Measurements from ENCODE around the gene TASL. TPM values are rescaled to one million over a fixed set of nuclear protein-coding genes. Genes with fewer than 3 reads are reported as not detected.
"Not testable (repeated sequence)": the region's sequence is repeated elsewhere in the genome, so short reads cannot be mapped to it uniquely, and the experiment has no call there.

TASL gene, protein sequence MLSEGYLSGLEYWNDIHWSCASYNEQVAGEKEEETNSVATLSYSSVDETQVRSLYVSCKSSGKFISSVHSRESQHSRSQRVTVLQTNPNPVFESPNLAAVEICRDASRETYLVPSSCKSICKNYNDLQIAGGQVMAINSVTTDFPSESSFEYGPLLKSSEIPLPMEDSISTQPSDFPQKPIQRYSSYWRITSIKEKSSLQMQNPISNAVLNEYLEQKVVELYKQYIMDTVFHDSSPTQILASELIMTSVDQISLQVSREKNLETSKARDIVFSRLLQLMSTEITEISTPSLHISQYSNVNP
- not detected in 2 replicates for total RNA-seq

- DNase-seq (ENCODE audit: low read depth in 2 of 2) = no peak
Measured at GRCh38 chrX:30577362-30577991, at the start of gene TASL. TASL (minus strand) TSS chrX:30577766; CDS start chrX:30560355, 17,411 bp downstream.

DNA sequence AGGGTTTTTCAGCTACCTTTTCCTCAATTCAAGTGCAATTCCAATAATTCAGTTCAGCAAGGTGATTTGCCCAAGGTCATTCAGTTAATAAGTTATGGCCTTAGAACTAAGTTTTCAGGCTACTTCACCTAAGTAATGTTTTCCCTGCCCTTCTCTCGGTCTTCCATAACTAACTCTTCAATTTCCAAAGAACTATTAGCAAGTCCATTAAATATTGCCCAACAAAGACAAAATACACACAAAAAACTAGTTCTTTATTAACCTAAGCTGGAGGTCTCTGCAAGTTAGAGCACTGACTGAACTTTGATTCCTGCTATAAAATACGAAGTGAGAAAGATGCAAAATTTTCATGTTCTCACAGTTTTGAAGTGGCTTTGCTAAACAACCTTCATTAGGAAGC is 48.8 kb upstream of the TASL start:
- DNase-seq (ENCODE audit: low read depth in 2 of 2) = no peak

DNA sequence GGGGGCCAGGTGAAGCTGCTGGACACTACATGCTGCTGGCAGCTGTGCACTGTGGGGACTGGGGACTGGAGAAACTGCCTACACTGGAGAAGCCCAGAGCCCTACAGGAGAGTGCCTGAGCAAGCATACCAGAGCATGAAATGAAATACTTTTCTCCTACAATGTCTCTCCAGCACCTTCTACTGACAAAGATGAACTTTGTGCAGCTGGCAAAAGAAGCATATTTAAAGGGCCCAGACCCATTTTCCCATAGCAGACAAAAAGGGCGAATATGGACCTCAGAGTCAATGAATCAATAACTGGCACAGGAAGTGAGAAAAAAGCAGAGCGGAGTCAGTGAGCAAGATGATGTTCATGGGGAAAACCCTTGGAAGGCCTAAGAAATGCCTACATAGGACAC is 44.8 kb upstream of the TASL start:
- no peak for DNase-seq (ENCODE audit: low read depth in 2 of 2)

GRCh38 chrX:30620980-30621618 is 43.5 kb upstream of the TASL start:
- DNase-seq (ENCODE audit: low read depth in 2 of 2) = peak in 1 of 2 donors; percentile 3

GRCh38 chrX:30620125-30620524 is 42.6 kb upstream of the TASL start:
- no peak for DNase-seq (ENCODE audit: low read depth in 2 of 2)

GRCh38 chrX:30618160-30618765 is 40.7 kb upstream of the TASL start:
- no peak for DNase-seq (ENCODE audit: low read depth in 2 of 2)

DNA sequence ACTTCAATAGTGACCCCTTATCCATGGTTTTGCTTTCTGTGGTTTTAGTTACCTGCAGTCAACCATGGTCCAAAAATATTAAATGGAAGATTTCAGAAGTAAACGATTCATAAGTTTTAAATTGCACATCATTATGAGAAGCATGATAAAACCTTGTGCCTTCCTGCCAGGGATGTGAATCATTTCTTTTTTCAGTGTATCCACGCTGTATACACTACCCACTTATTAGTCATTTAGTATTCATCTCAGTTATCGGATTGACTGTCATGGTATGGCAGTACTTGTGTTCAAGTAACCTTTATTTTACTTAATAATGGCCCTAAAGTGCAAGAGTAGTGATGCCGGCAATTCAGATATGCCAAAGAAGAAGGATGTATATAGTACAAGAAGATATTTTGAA is 37.7 kb upstream of the TASL start:
- no peak for DNase-seq (ENCODE audit: low read depth in 2 of 2)

DNA sequence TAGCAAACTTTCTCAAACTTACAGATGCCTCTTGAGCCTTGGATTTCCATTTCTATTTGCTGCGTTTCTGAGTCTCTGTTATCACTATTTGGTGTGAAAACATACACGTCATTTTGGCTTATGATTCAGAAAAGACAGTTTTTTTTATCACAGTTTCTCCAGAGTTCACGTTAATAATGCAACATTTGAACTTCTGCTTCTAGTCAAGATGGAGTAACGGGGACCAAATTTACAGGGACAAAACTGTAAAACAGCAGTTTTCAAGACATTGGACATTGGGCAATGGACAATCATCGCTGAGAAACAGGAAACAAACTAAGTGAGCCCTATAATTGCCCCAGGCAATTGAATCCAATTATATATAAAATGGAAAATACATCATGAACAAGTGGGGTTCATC is 36.2 kb upstream of the TASL start:
- no peak for DNase-seq (ENCODE audit: low read depth in 2 of 2)

- DNase-seq (ENCODE audit: low read depth in 2 of 2) = no peak
Measured at GRCh38 chrX:30612250-30612655, 34.7 kb upstream of the TASL start.

DNA sequence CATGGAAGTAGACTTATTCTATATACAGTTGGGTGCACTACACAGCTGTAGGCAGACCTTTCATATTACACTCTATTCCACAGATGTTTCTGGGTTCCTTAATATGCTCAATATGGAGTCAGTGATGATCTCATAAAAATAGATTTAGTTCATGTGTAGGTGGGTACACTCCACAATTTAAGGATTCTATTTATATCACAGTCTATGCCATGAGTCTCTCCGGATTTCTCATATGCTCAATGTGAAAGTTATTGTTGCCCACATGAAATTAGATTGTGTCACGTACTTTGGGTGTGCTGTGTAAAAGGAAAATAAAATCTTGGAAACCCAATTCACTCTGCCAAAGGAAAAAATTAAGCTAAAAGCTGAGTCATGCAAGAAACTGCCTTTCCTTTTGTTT is 32.5 kb upstream of the TASL start:
- no peak for DNase-seq (ENCODE audit: low read depth in 2 of 2)

- DNase-seq (ENCODE audit: low read depth in 2 of 2) = no peak
Measured at GRCh38 chrX:30607155-30607554, 29.6 kb upstream of the TASL start.

DNA sequence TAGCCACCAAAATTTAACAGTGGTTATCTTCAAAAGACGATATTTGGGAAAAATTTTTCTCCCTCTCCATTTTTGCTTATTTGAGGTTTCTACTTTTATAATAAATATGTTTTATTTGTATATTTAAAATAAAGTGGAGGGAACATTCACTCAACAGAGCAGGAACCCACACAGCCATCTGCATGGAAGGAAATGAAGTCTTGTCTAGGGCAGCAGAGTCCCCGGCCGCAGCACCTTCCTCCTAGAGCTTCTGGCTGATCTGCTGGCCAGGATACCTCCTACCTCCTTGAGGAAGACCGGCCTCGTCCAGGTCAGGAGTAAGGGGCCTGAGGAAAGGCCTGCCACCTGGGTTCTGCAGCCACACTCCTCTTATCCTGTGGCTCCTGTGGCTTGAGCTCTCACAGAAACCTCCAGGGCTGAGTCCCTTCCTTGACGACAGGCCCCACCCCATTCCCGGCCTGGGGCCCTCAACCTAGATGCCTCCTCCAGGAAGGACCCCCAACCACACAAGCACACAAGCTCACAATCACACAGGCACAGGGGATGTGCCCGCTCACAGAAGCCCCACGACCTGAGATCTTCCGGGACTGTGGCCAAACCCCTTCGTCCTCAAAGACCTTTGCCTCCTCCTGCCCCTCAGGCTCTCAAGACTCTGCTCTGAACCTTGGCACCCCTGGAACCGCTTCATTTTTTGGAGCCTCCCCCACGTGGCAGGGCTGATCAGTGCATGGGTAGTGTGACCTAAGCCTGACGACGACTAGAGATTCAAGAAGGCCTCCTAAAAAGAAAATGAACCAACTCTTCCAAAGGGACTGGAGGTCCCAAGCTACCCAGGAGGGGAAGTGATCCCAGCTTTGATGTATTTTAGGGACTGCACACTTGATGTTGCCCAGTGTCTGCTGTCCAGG is 23.0 kb upstream of the TASL start:
- not testable (repeated sequence) for DNase-seq (ENCODE audit: low read depth in 2 of 2)

DNA sequence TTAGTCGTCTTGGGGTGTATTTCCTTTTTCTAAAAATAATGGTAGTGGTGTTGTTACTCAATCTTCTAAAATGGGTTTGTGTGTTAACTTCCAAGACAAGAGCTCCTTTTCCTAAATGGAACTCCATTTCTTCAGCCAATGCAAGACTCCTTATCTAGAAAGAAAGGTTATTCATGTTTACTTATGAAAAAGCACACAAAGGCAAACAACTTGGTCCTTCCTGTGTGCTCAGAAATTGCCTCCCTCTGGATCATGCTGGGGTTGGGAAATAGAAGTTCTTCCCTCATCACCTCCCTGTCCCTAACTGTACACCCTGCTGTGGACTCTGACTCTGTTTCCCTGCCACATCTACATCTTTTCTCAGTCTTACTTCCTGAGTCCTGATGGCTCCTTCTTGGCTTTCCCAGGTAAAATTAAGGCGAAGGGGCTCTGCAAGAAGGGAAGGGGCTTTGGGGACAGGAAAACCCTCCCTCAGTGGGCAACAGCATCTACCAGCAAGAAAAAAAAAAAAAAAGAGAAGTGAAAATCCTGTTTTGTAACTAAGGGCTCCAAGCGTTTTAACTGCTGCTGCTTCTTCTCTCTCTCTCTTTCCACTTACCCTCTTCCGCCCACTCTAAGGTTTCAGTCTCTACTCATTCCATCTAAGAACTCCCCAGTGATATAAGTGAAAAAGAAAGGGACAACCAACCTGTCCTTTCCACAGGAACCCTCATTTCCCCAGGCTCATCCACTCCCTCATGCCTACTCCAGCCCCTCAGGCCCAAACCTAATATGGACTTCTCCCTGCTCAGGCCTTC is 19.8 kb upstream of the TASL start:
- no peak for DNase-seq (ENCODE audit: low read depth in 2 of 2)

DNA sequence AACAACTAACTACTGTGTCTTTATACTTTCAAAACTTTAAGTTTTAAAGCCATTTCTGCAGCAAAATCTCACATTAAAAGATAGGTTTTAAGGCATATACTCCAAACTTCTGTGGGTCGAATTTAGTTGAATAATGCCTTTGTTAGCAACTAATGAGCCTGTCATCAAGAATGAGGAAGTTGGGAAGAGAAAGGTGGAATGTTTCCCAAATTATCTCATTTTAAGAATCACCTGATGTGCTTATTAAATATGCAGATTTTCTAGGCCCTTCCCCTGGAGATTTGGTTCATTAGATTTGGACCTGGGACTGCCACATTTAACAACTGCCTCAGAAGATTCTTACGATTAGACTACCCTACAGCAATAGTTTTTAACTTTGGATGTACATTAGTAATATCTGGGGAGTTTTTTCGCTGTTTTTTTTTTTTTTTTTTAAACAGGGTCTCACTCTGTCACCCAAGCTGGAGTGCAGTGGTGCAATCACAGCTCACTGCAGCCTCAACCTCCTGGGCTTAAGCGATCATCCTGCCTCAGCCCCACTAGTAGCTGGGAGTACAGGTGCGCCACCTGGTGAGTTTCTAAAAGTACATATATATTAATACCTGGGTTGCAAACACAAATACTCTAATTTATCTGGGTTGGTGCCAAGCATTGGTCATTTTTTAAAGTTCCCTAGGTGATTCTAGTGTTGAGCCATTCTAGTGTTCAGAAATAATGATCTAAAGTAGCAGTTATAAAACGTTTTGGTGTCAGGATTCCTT is 16.1 kb upstream of the TASL start:
- DNase-seq (ENCODE audit: low read depth in 2 of 2) = no peak

DNA sequence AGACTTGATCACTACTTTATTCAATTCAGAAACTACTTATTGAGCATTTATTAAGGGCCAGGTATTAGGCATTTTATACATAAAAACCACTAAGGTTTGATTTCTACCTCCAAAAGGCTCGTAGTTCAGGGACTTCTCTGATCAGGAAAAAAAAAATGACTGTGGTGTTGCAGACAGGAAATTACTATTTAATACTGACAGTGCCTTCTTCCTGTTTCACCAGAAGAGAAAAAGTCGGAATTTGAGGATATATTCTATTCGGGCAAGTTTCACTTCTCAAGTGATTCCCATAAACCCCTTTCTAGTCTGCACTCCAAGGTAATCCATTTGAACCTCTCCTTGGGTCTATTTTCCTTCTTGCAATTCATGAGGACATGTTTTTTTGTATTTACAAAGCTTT is 15.3 kb upstream of the TASL start:
- no peak for DNase-seq (ENCODE audit: low read depth in 2 of 2)

- DNase-seq (ENCODE audit: low read depth in 2 of 2) = no peak
Measured at GRCh38 chrX:30590368-30590767, 12.8 kb upstream of the TASL start.

GRCh38 chrX:30589146-30589888 is 11.8 kb upstream of the TASL start:
- DNase-seq (ENCODE audit: low read depth in 2 of 2) = no peak

GRCh38 chrX:30586516-30586915 is 8.9 kb upstream of the TASL start:
- DNase-seq (ENCODE audit: low read depth in 2 of 2) = no peak

GRCh38 chrX:30582664-30583063 is 5.1 kb upstream of the TASL start:
- no peak for DNase-seq (ENCODE audit: low read depth in 2 of 2)

All from dermis microvascular lymphatic vessel endothelial cell (primary cell).